HCT116 (cell line): ENCODE results near the gene TMEM151A. TPM values are rescaled to one million over a fixed set of nuclear protein-coding genes. Genes with fewer than 3 reads are reported as not detected.

Experiments
- ATAC-seq: fragments of 200-7000 bp; cut with Tn5 transposase; 2 replicates; pipeline ENCODE4 v1.9.1; 2020; ENCODE audit warnings: mild to moderate bottlenecking, moderate library complexity
- BruUV-seq: library from RNA; stranded (reverse); fragments of 400-500 nt; replicated peaks from 2 replicates; lab custom pipeline; 2021; lab: Mats Ljungman, UMichigan
- CTCF ChIA-PET: fragments of 300-600 bp; sonication (Branson Sonifier 250); formaldehyde crosslinking; loops from one replicate; lab custom pipeline; 2021; ENCODE audit warnings: antibody characterized with exemption; lab: Charles Lee
- POLR2A ChIA-PET: fragments of 300-600, 350-600 bp; sonication (Branson Sonifier 250); formaldehyde crosslinking; loops from one replicate; lab custom pipeline; 2021; ENCODE audit warnings: antibody characterized with exemption; lab: Charles Lee
- RAD21 ChIA-PET, 2 experiments: fragments of 300-600 bp; sonication (Branson Sonifier 250); formaldehyde crosslinking; loops; one replicate each; lab custom pipeline; 2023; ENCODE audit warnings: low total read pairs in 2 of 2; ENCODE audit not compliant: uncharacterized antibody in 2 of 2, unreplicated experiment in 2 of 2, low non-redundant PET in 1 of 2; lab: Charles Lee
- DNase-seq: peaks from one replicate; pipeline ENCODE4 v3.0.0-alpha.2; 2010; ENCODE audit warnings: low read depth, low spot score
- H2AFZ ChIP-seq: fragments of 200-600 bp; shearing (Covaris generic), sonication (generic); 2 replicates; pipeline ENCODE4 v1.6.1; 2017; ENCODE audit warnings: low read depth, mixed run types, mixed read lengths, antibody characterized with exemption, low read length; ENCODE audit not compliant: poor library complexity, severe bottlenecking
- H3K27ac ChIP-seq: 2 replicates; pipeline ENCODE4 v1.5.1; 2012; ENCODE audit warnings: low read depth, low read length
- H3K27me3 ChIP-seq: fragments of 200-600 bp; sonication (generic); 2 replicates; pipeline ENCODE4 v1.6.1; 2016; ENCODE audit warnings: mixed run types, low read length, mixed read lengths; ENCODE audit not compliant: insufficient read depth
- H3K36me3 ChIP-seq, 2 experiments: fragments of 200-500 bp in 1 of 2; fragments of 200-600 bp in 1 of 2; sonication (Bioruptor generic) in 1 of 2; sonication (generic) in 1 of 2; 2 replicates each; pipeline versions ENCODE4 v1.5.1 to v1.6.1; 2014 to 2016; ENCODE audit warnings: low read length in 2 of 2, inconsistent platforms in 1 of 2, mixed read lengths in 1 of 2, mixed run types in 1 of 2; ENCODE audit not compliant: insufficient read depth in 2 of 2, control insufficient read depth in 1 of 2
- H3K4me1 ChIP-seq, 2 experiments: fragments of 200-600 bp in 1 of 2; sonication (generic) in 1 of 2; 2 replicates each; pipeline versions ENCODE4 v1.5.1 to v1.6.1; 2012 to 2017; ENCODE audit warnings: low read length in 2 of 2, inconsistent platforms in 1 of 2, mild to moderate bottlenecking in 1 of 2, mixed read lengths in 1 of 2, mixed run types in 1 of 2, moderate library complexity in 1 of 2; ENCODE audit not compliant: insufficient read depth in 2 of 2, control insufficient read depth in 1 of 2
- H3K4me2 ChIP-seq: fragments of 200-600 bp; sonication (generic); 2 replicates; pipeline ENCODE4 v1.6.1; 2017; ENCODE audit warnings: mixed run types, low read length, mixed read lengths
- H3K4me3 ChIP-seq, 2 experiments: fragments of 200-600 bp in 1 of 2; sonication (generic) in 1 of 2; replicated peaks in 1 of 2; 2 replicates each; pipeline ENCODE4 v1.5.1; 2011 to 2016; ENCODE audit warnings: low read length in 2 of 2, control low read depth in 1 of 2, low read depth in 1 of 2, mild to moderate bottlenecking in 1 of 2, mixed read lengths in 1 of 2, mixed run types in 1 of 2
- H3K79me2 ChIP-seq: fragments of 200-600 bp; sonication (generic); 2 replicates; pipeline ENCODE4 v1.6.1; 2017; ENCODE audit warnings: mild to moderate bottlenecking, mixed run types, low read length, moderate library complexity, mixed read lengths; ENCODE audit not compliant: insufficient read depth
- H3K9ac ChIP-seq: fragments of 200-600 bp; sonication (generic); 2 replicates; pipeline ENCODE4 v1.6.1; 2016; ENCODE audit warnings: low read length, mixed read lengths
- H3K9me2 ChIP-seq: fragments of 200-600 bp; sonication (generic), shearing (Covaris generic); 2 replicates; pipeline ENCODE4 v1.6.1; 2017; ENCODE audit warnings: mixed run types, mild to moderate bottlenecking, moderate library complexity; ENCODE audit not compliant: insufficient read depth
- H3K9me3 ChIP-seq, 2 experiments: fragments of 200-500 bp in 1 of 2; fragments of 200-600 bp in 1 of 2; sonication (Bioruptor generic) in 1 of 2; sonication (generic) in 1 of 2; 2 replicates each; pipeline ENCODE4 v1.6.1; 2014 to 2017; ENCODE audit warnings: low read length in 2 of 2, mixed read lengths in 2 of 2, inconsistent platforms in 1 of 2, low read depth in 1 of 2, mild to moderate bottlenecking in 1 of 2, mixed run types in 1 of 2, moderate library complexity in 1 of 2; ENCODE audit not compliant: control insufficient read depth in 1 of 2, insufficient read depth in 1 of 2
- H4K20me1 ChIP-seq: fragments of 200-600 bp; sonication (generic), shearing (Covaris generic); 2 replicates; pipeline ENCODE4 v1.6.1; 2017; ENCODE audit warnings: mixed run types, mild to moderate bottlenecking, moderate library complexity; ENCODE audit not compliant: insufficient read depth
- CBX3 ChIP-seq: IDR thresholded peaks from 2 replicates; pipeline ENCODE4 v1.6.1; 2012; ENCODE audit warnings: low read depth
- EZH2 ChIP-seq: fragments of 200-600 bp; sonication (generic); IDR thresholded peaks from 2 replicates; pipeline ENCODE4 v1.6.1; 2017; ENCODE audit warnings: antibody characterized with exemption, mixed run types
- FOSL1 ChIP-seq: IDR thresholded peaks from 2 replicates; pipeline ENCODE4 v1.6.1; 2012; ENCODE audit warnings: low read depth
- RAD21 ChIP-seq: IDR thresholded peaks from 2 replicates; pipeline ENCODE4 v1.6.1; 2012; ENCODE audit warnings: low read depth, mild to moderate bottlenecking
- SIN3A ChIP-seq: IDR thresholded peaks from 2 replicates; pipeline ENCODE4 v1.6.1; 2012; ENCODE audit warnings: low read depth
- SP1 ChIP-seq: IDR thresholded peaks from 2 replicates; pipeline ENCODE4 v1.6.1; 2012; ENCODE audit warnings: low read depth
- TCF7L2 ChIP-seq: IDR thresholded peaks from 2 replicates; pipeline ENCODE4 v1.7.0; 2011; ENCODE audit warnings: borderline replicate concordance, inconsistent platforms; ENCODE audit not compliant: insufficient read depth, insufficient read length; ENCODE audit errors: extremely low read depth
- ZFX ChIP-seq: fragments of 450-650 bp; IDR thresholded peaks from 2 replicates; pipeline ENCODE4 v1.6.1; 2017
- ZNF274 ChIP-seq: fragments of 200-500 bp; sonication (Bioruptor generic); IDR thresholded peaks from 2 replicates; pipeline ENCODE4 v1.6.1; 2014; ENCODE audit warnings: mild to moderate bottlenecking, low read depth, low read length, inconsistent platforms
- intact Hi-C: fragments of 100-400 bp; cut with micrococcal nuclease; formaldehyde crosslinking; loops from 2 replicates; pipeline ENCODE4 v1.10.0; 2022
- total RNA-seq: library from RNA; stranded (reverse); gene quantifications from one replicate; pipeline ENCODE4 v1.2.1, GENCODE V29; 2021; ENCODE audit not compliant: unreplicated experiment
- TF ChIP-seq, protein P1 (sequence below), 3 experiments: fragments of 200-600 bp in 1 of 3; sonication (generic) in 1 of 3; IDR thresholded peaks in 2 of 3; conservative IDR thresholded peaks in 1 of 3; 2 replicates each; pipeline ENCODE4 v1.5.1; 2012 to 2017; ENCODE audit warnings: low read depth in 2 of 3, low read length in 2 of 3, antibody characterized with exemption in 1 of 3, borderline replicate concordance in 1 of 3, control low read depth in 1 of 3, mild to moderate bottlenecking in 1 of 3, mixed read lengths in 1 of 3, mixed run types in 1 of 3, moderate library complexity in 1 of 3; ENCODE audit not compliant: insufficient read depth in 1 of 3

TMEM151A gene
- total RNA-seq, 1 experiment from 2014 or later, result 5.9 TPM

DNA sequence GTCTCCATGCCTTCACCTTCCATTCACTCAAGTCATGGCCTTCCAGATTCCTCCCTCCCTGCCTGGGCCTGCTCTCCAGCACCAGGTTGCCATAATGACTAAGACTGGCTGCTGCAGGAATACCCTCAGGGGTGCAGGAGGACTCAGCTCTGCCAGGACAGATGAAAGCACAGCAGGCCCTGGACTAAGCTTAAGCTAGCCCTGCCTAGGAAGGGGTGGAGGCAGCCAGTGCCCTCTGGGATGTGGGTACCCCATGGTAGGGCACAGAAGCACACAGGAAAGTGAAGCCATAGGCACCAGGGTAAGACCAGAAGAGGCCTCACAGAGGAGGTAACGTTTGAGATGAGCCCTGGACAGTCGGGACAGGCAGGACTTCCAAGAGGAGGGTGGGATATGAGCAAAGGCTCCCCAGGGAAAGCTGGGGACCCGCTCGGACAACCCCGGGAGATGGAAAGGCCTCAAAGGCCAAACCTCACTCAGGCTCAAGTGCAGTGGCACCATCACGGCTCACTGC is 47.5 kb downstream of the TMEM151A start:
- H4K20me1 ChIP-seq, result no peaks in the 10 kb centered on the region
- peaks cover 11 to 12% of the 10 kb centered on the region in 2 experiments; a peak in 3 of 4 replicates for H3K36me3 ChIP-seq
- no peak overlapping the region for H2AFZ ChIP-seq
- ChIA-PET RAD21 (no interaction called here), CTCF (interaction anchor here (2.3 kb wide), 1 partner anchor 27 kb away, joined by 11 read pairs; no protein-coding TSS in a partner anchor), POLR2A (no interaction called here)
- no peak overlapping the region for H3K9ac ChIP-seq
- no peaks in the 10 kb centered on the region for H3K9me2 ChIP-seq
- H3K27ac ChIP-seq, result no peak overlapping the region
- H3K4me3 ChIP-seq, result no peak overlapping the region
- peaks cover 20 to 46% of the 10 kb centered on the region in 2 experiments for H3K4me1 ChIP-seq
- no peaks in the 10 kb centered on the region for H3K9me3 ChIP-seq
- peaks cover 33% of the 10 kb centered on the region for H3K79me2 ChIP-seq
- no peaks in the 10 kb centered on the region for H3K27me3 ChIP-seq
- intact Hi-C loops, result no loop called here
- BruUV-seq, result no TSS peak
- ATAC-seq (no peak), DNase-seq (no peak)
- H3K4me2 ChIP-seq, result no peak overlapping the region
- TF ChIP-seq FOSL1 (no peak), RAD21 (no peak), CBX3 (no peak), EZH2 (no peak), SP1 (no peak), ZFX (no peak), TCF7L2 (no peak)

DNA sequence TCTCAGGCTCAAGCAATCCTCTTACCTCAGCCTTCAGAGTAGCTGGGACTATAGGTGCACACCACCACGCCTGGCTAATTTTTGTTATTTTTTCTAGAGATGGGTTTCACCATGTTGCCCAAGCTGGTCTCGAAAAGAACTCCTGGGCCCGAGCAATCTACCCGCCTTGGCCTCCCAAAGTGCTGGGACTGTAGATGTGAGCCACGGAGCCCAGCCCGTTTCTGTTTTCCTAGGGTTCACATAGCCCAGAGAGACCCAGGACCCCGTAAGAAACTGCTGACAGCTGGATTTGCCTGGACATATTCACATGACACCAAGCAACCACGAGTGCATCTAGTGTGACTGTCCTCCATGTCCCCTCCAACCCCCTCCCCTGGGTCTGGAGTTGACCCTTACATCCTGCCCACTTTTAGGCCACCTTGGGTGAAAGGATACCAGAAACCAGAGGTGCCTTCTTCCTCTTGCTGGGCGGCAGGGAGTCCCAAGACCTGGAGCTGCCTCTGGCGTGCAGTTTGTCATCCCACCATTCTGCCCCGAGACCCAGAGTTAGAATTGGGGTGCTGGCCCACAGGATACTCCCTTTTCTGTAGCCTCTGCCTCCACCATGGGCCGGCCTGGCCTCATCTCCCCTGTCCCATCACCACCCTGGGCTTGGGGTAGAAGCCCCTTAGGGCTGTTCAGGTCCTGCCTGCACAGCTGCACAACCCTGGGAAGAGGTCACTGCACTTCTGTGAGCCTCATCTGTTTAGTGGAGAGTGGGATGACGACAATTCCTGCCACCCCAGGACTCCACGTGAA is 48.2 kb downstream of the TMEM151A start:
- no peak for ATAC-seq
- no peaks in the 10 kb centered on the region for H3K9me3 ChIP-seq
- intact Hi-C loops, result no loop called here
- RAD21 ChIA-PET, result no interaction called here
- no peak overlapping the region for H3K27ac ChIP-seq
- no peak overlapping the region for H3K9ac ChIP-seq
- no peak overlapping the region for H3K4me3 ChIP-seq
- CTCF ChIA-PET, result interaction anchor here (2.3 kb wide), 1 partner anchor 28 kb away, joined by 11 read pairs; no protein-coding TSS in a partner anchor
- TF ChIP-seq TCF7L2 (no peak), ZNF274 (no peak), SIN3A (no peak)
- TF ChIP-seq, protein P1, sequence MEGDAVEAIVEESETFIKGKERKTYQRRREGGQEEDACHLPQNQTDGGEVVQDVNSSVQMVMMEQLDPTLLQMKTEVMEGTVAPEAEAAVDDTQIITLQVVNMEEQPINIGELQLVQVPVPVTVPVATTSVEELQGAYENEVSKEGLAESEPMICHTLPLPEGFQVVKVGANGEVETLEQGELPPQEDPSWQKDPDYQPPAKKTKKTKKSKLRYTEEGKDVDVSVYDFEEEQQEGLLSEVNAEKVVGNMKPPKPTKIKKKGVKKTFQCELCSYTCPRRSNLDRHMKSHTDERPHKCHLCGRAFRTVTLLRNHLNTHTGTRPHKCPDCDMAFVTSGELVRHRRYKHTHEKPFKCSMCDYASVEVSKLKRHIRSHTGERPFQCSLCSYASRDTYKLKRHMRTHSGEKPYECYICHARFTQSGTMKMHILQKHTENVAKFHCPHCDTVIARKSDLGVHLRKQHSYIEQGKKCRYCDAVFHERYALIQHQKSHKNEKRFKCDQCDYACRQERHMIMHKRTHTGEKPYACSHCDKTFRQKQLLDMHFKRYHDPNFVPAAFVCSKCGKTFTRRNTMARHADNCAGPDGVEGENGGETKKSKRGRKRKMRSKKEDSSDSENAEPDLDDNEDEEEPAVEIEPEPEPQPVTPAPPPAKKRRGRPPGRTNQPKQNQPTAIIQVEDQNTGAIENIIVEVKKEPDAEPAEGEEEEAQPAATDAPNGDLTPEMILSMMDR (IDR thresholded peaks at IDR 0.05 in 2 of 3, conservative IDR thresholded peaks at IDR 0.05 in 1 of 3; ENCODE audit: borderline replicate concordance in 1 of 3, insufficient read depth in 1 of 3, low read depth in 2 of 3, low read length in 2 of 3), result no peak
- no peak overlapping the region for H3K4me2 ChIP-seq
- peaks cover 20 to 45% of the 10 kb centered on the region in 2 experiments for H3K4me1 ChIP-seq
- no peaks in the 10 kb centered on the region for H4K20me1 ChIP-seq
- no peaks in the 10 kb centered on the region for H3K9me2 ChIP-seq
- H3K36me3 ChIP-seq, result peaks cover 9 to 12% of the 10 kb centered on the region in 2 experiments; a peak in 3 of 4 replicates
- no TSS peak for BruUV-seq
- no peak for DNase-seq
- H3K79me2 ChIP-seq, result peaks cover 36% of the 10 kb centered on the region
- H2AFZ ChIP-seq, result no peak overlapping the region
- POLR2A ChIA-PET, result no interaction called here
- H3K27me3 ChIP-seq, result no peaks in the 10 kb centered on the region
